Trophoblast cell (in vitro differentiated cells and primary cell): Measurements from ENCODE around the gene SDC1.

ENCODE experiments used
- DNase-seq, 2 donors: peaks; one replicate each; pipeline ENCODE4 v3.0.0-alpha.2; 2016
- H2AFZ ChIP-seq: 2 replicates; pipeline ENCODE4 v1.6.1; 2013; ENCODE audit warnings: low read length, moderate library complexity, mild to moderate bottlenecking; ENCODE audit not compliant: insufficient read depth, poor library complexity
- H2AK5ac ChIP-seq: 2 replicates; pipeline ENCODE4 v1.6.1; 2013; ENCODE audit warnings: mild to moderate bottlenecking, low read length
- H2BK120ac ChIP-seq: 2 replicates; pipeline ENCODE4 v1.6.1; 2013; ENCODE audit warnings: low read length, mild to moderate bottlenecking, moderate library complexity; ENCODE audit not compliant: insufficient read depth, poor library complexity
- H2BK12ac ChIP-seq: 2 replicates; pipeline ENCODE4 v1.6.1; 2013; ENCODE audit warnings: mild to moderate bottlenecking, low read length, moderate library complexity
- H2BK5ac ChIP-seq: 2 replicates; pipeline ENCODE4 v1.6.1; 2013; ENCODE audit warnings: low read length, low read depth, moderate library complexity, mild to moderate bottlenecking; ENCODE audit not compliant: poor library complexity
- H3K14ac ChIP-seq: 2 replicates; pipeline ENCODE4 v1.6.1; 2013; ENCODE audit warnings: mild to moderate bottlenecking, low read length
- H3K18ac ChIP-seq: 2 replicates; pipeline ENCODE4 v1.6.1; 2013; ENCODE audit warnings: mild to moderate bottlenecking, low read length
- H3K23ac ChIP-seq: 2 replicates; pipeline ENCODE4 v1.6.1; 2013; ENCODE audit warnings: low read length
- H3K27ac ChIP-seq: 2 replicates; pipeline ENCODE4 v1.5.1; 2013; ENCODE audit warnings: low read depth, mild to moderate bottlenecking, inconsistent platforms, low read length, moderate library complexity
- H3K27me3 ChIP-seq: 2 replicates; pipeline ENCODE4 v1.6.1; 2013; ENCODE audit warnings: inconsistent platforms, mild to moderate bottlenecking, low read length, moderate library complexity; ENCODE audit not compliant: insufficient read depth
- H3K36me3 ChIP-seq, 2 experiments: 1 replicate in 1 of 2; 2 replicates in 1 of 2; pipeline ENCODE4 v1.6.1; 2013; ENCODE audit warnings: low read length in 2 of 2, mild to moderate bottlenecking in 2 of 2, moderate library complexity in 1 of 2; ENCODE audit not compliant: insufficient read depth in 2 of 2, control insufficient read depth in 1 of 2
- H3K4ac ChIP-seq: 2 replicates; pipeline ENCODE4 v1.6.1; 2013; ENCODE audit warnings: low read depth, mild to moderate bottlenecking, low read length, moderate library complexity
- H3K4me1 ChIP-seq, 2 experiments: 1 replicate in 1 of 2; 2 replicates in 1 of 2; pipeline ENCODE4 v1.6.1; 2013; ENCODE audit warnings: low read length in 2 of 2, mild to moderate bottlenecking in 2 of 2, moderate library complexity in 1 of 2; ENCODE audit not compliant: insufficient read depth in 2 of 2, control insufficient read depth in 1 of 2
- H3K4me2 ChIP-seq: 2 replicates; pipeline ENCODE4 v1.6.1; 2013; ENCODE audit warnings: inconsistent platforms, mild to moderate bottlenecking, low read length, moderate library complexity
- H3K4me3 ChIP-seq: 2 replicates; pipeline ENCODE4 v1.5.1; 2013; ENCODE audit warnings: mild to moderate bottlenecking, low read depth, low read length, inconsistent platforms
- H3K79me1 ChIP-seq: one replicate; pipeline ENCODE4 v1.6.1; 2013; ENCODE audit warnings: low read length
- H3K79me2 ChIP-seq: 2 replicates; pipeline ENCODE4 v1.6.1; 2013; ENCODE audit warnings: low read length, mild to moderate bottlenecking; ENCODE audit not compliant: control insufficient read depth, insufficient read depth, poor library complexity
- H3K9ac ChIP-seq: 2 replicates; pipeline ENCODE4 v1.6.1; 2013; ENCODE audit warnings: mild to moderate bottlenecking, low read length
- H3K9me3 ChIP-seq: 2 replicates; pipeline ENCODE4 v1.6.1; 2013; ENCODE audit warnings: low read depth, mild to moderate bottlenecking, control low read depth, inconsistent platforms, low read length; ENCODE audit not compliant: insufficient read depth
- H4K12ac ChIP-seq: 2 replicates; pipeline ENCODE4 v1.6.1; 2013; ENCODE audit warnings: low read depth, mild to moderate bottlenecking, low read length, moderate library complexity
- H4K8ac ChIP-seq: 2 replicates; pipeline ENCODE4 v1.6.1; 2013; ENCODE audit warnings: low read depth, mild to moderate bottlenecking, low read length, moderate library complexity
- H4K91ac ChIP-seq: one replicate; pipeline ENCODE4 v1.6.1; 2013; ENCODE audit warnings: low read depth, mild to moderate bottlenecking, low read length, moderate library complexity
- WGBS: extraction: QIAGEN DNeasy Blood & Tissue Kit; methylation state at CpG from one replicate; pipeline ENCODE4 v1.1.7; 2013; ENCODE audit warnings: missing lambda C conversion rate; ENCODE audit not compliant: insufficient read length, insufficient coverage; ENCODE audit errors: extremely low coverage; 5-methylcytosine and 5-hydroxymethylcytosine counted together

Gene SDC1

DNA sequence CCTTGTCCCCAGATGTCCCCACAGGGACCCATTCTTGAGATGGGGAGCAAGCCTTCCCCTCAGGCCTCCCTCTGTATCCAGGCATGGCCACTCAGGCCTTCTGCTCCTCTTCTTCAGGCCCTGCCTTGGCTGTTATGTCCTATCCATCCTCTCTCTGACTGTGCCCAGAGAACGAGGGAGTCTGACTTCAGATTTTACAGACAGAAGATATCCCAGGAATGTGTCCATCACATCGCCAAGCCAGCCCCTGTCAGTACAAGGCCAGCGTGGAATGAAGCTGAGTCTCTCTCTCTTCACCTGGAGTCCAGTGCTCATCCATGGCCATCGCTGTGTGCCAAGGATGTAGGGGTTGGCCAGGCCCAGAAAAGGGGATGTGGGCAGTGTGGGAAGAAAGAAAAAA lies 57.6 kb downstream of the SDC1 start:
- no peak overlapping the region for H3K9ac ChIP-seq
- no peak overlapping the region for H2BK5ac ChIP-seq
- H4K12ac ChIP-seq, result no peak overlapping the region
- no peak overlapping the region for H3K14ac ChIP-seq
- H3K79me1 ChIP-seq, result no peaks in the 10 kb centered on the region
- no peak overlapping the region for H3K23ac ChIP-seq
- no peak overlapping the region for H3K4me2 ChIP-seq
- H4K8ac ChIP-seq, result no peak overlapping the region
- no peak for DNase-seq
- no CpG with 5 or more reads among the region's 4 CpGs for WGBS
- H4K91ac ChIP-seq, result no peak overlapping the region
- H2BK120ac ChIP-seq, result no peak overlapping the region
- H3K4me3 ChIP-seq, result no peak overlapping the region
- H3K36me3 ChIP-seq, result no peaks in the 10 kb centered on the region
- H3K79me2 ChIP-seq, result no peaks in the 10 kb centered on the region
- no peak overlapping the region for H3K18ac ChIP-seq
- no peak overlapping the region for H3K27ac ChIP-seq
- H2BK12ac ChIP-seq, result no peak overlapping the region
- no peak overlapping the region for H2AFZ ChIP-seq
- H3K4ac ChIP-seq, result no peak overlapping the region
- H2AK5ac ChIP-seq, result no peak overlapping the region
- no peaks in the 10 kb centered on the region for H3K27me3 ChIP-seq
- peaks cover 10% of the 10 kb centered on the region for H3K9me3 ChIP-seq
- H3K4me1 ChIP-seq, result peaks cover 8 to 16% of the 10 kb centered on the region in 2 experiments

- Histone ChIP-seq H4K8ac (no peak overlapping the region), H2BK12ac (no peak overlapping the region), H3K79me2 (no peaks in the 10 kb centered on the region), H3K4me3 (peak overlapping the region; percentile 25), H4K91ac (no peak overlapping the region), H3K9ac (no peak overlapping the region), H3K23ac (peak overlapping the region; percentile 28), H2AFZ (no peak overlapping the region), H2BK5ac (no peak overlapping the region), H3K27me3 (no peaks in the 10 kb centered on the region), H3K14ac (no peak overlapping the region), H2BK120ac (no peak overlapping the region), H3K18ac (no peak overlapping the region), H3K4me2 (no peak overlapping the region), H3K9me3 (peaks cover 10% of the 10 kb centered on the region), H4K12ac (no peak overlapping the region), H3K36me3 (no peaks in the 10 kb centered on the region), H2AK5ac (no peak overlapping the region), H3K27ac (no peak overlapping the region), H3K4me1 (peaks cover 8 to 16% of the 10 kb centered on the region in 2 experiments), H3K4ac (no peak overlapping the region), H3K79me1 (no peaks in the 10 kb centered on the region)
- WGBS, result 100% methylated on average over 4 of the region's 9 CpGs
- no peak for DNase-seq
Observed at GRCh38 chr2:20165677-20166509, 59.0 kb downstream of the SDC1 start.

DNA sequence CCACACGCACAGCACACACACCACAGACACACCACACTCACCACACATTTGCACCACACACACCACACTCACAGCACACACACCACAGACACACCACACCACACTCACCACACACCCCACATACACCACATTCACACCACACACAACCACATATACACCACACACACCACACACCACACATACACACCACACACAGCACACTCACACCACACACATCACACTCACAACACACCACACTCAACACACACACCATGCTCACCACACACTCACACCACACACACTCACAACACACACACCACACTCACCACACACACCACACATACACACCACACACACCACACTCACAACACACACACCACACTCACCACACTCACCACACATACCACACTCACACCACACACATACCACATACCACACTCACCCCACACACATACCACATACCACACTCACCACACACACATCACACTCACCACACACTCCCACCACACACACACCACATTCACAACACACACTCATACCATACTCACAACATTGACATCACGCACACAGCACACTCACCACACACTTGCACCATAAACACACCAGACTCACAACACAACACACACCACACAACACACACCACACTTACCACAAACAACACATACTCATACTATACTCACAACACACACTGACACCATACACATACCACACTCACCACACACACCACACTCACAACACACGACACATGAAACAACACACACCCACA lies 60.0 kb downstream of the SDC1 start:
- Histone ChIP-seq H3K9ac (no peak overlapping the region), H3K4ac (no peak overlapping the region), H3K4me2 (no peak overlapping the region), H4K8ac (no peak overlapping the region), H3K79me1 (no peaks in the 10 kb centered on the region), H4K91ac (no peak overlapping the region), H3K23ac (no peak overlapping the region), H3K4me1 (peaks cover 8 to 16% of the 10 kb centered on the region in 2 experiments), H3K9me3 (peaks cover 10% of the 10 kb centered on the region), H3K79me2 (no peaks in the 10 kb centered on the region), H3K36me3 (no peaks in the 10 kb centered on the region), H4K12ac (no peak overlapping the region), H2AK5ac (no peak overlapping the region), H3K18ac (no peak overlapping the region), H2BK12ac (no peak overlapping the region), H3K27me3 (no peaks in the 10 kb centered on the region), H2BK5ac (no peak overlapping the region), H3K14ac (no peak overlapping the region), H3K4me3 (peak overlapping the region; percentile 61), H2BK120ac (no peak overlapping the region), H2AFZ (no peak overlapping the region), H3K27ac (no peak overlapping the region)
- DNase-seq, result no peak
- WGBS, result 100% methylated on average over 1 of the region's 3 CpGs

DNA sequence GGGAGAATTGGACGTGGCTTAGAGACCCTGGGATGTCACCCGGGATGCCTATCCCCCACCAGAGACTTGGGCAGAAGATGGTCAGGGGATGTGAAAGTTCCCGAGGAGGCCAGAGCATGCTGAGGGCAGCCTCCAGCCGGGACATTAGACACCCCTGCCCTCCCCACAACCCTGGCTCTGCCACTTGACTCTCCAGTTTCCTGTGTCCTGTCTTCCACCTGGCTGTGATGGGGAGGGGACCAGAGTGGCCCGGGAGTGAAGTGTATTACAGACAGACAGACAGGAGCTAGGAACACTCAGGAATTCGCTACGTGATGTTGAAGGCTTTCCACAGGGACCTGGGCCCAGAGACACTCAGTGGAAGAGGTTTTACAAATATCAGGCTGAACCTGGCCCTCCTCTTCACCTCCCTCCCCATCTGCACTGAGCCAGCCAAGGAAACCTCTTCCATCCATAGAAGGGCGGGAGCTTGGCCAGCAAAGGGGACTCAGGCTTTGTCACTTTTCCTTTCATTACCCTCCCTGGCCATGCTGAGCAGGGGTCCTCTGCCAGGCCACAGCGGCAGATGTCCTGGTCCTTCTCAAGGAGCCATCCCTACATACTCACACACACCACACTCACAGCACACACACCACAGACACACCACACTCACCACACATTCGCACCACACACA lies 60.7 kb downstream of the SDC1 start:
- Histone ChIP-seq H3K9me3 (peaks cover 10% of the 10 kb centered on the region), H2AFZ (no peak overlapping the region)
- WGBS, result no CpG with 5 or more reads among the region's 10 CpGs

More for the DNA sequence above, 60.7 kb downstream of the SDC1 start:
- Histone ChIP-seq H3K79me1 (no peaks in the 10 kb centered on the region), H4K91ac (no peak overlapping the region), H2BK5ac (no peak overlapping the region), H4K8ac (no peak overlapping the region), H3K4ac (no peak overlapping the region), H3K18ac (no peak overlapping the region), H2BK12ac (no peak overlapping the region), H3K4me1 (peaks cover 8 to 16% of the 10 kb centered on the region in 2 experiments), H3K4me3 (peak overlapping the region; percentile 61), H2BK120ac (no peak overlapping the region), H3K27me3 (no peaks in the 10 kb centered on the region), H4K12ac (no peak overlapping the region), H2AK5ac (no peak overlapping the region), H3K36me3 (no peaks in the 10 kb centered on the region), H3K23ac (no peak overlapping the region), H3K79me2 (no peaks in the 10 kb centered on the region), H3K9ac (no peak overlapping the region), H3K14ac (no peak overlapping the region), H3K27ac (no peak overlapping the region), H3K4me2 (no peak overlapping the region)
- no peak for DNase-seq
